ENCODE measurements around the gene SSH3. TPM values are rescaled to one million over a fixed set of nuclear protein-coding genes. Genes with fewer than 3 reads are reported as not detected.

SSH3 gene
- polyA plus RNA-seq, 1 of the 3 experiments (the other 2 are of a cell fraction), result 13.5 TPM

DNA sequence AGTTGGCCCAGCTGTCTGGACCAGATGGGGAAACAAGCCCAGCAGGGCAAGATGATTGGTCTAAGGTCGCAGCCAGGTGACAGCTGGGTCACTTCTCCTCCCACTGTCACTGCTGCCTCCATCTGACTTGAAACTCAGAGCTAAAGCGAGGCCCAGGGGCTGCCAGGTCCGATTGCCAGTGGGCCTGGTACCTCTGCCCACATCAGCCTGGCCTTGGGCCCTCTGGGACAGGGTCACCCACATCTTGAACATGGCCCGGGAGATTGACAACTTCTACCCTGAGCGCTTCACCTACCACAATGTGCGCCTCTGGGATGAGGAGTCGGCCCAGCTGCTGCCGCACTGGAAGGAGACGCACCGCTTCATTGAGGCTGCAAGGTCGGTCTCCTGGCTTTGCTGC is 5.8 kb downstream of the SSH3 start:
- DNase-seq, result no peak
- Histone ChIP-seq H2AFZ (ENCODE audit: low read depth) (no peak overlapping the region), H3F3A (replicated peaks; ENCODE audit: insufficient read depth) (peaks cover 7% of the 10 kb centered on the region), H3K4me1 (ENCODE audit: control insufficient read depth in 1 of 2, insufficient read depth in 2 of 2, low read depth in 1 of 2, low read length in 1 of 2) (peaks cover 4 to 24% of the 10 kb centered on the region in 2 experiments; a peak in 2 of 4 replicates), H3K27ac (ENCODE audit: low read depth in 2 of 2, low read length in 1 of 2) (no peak overlapping the region), H3K9me2 (no peaks in the 10 kb centered on the region), H3K36me3 (replicated peaks in 1 of 2; ENCODE audit: control insufficient read depth in 1 of 2, insufficient read depth in 2 of 2, low read length in 1 of 2) (peaks cover 0 to 5% of the 10 kb centered on the region in 2 experiments), H3K4me3 (ENCODE audit: low read depth in 2 of 2, low read length in 1 of 2) (no peak overlapping the region), H4K20me1 (ENCODE audit: insufficient read depth) (no peaks in the 10 kb centered on the region), H3K9ac (no peak overlapping the region), H3K4me2 (no peak overlapping the region), H3K27me3 (ENCODE audit: insufficient read depth) (no peaks in the 10 kb centered on the region), H3K9me3 (no peaks in the 10 kb centered on the region), H3K79me2 (ENCODE audit: insufficient read depth) (no peaks in the 10 kb centered on the region)
- 60% methylated on average over 1 of the region's 11 CpGs for WGBS (ENCODE audit: low lambda C conversion rate)
- POLR2A ChIA-PET, result no interaction called here
- CTCF ChIA-PET, result interaction anchor here (1.0 to 2.7 kb wide), 4 partner anchors 8 to 73 kb away, joined by 4 to 12 read pairs (median 8); no protein-coding TSS in a partner anchor
- no peak for TF ChIP-seq FOXJ3 (CRISPR knock-in tag; IDR thresholded peaks at IDR 0.05)
- TF ChIP-seq, protein P1, sequence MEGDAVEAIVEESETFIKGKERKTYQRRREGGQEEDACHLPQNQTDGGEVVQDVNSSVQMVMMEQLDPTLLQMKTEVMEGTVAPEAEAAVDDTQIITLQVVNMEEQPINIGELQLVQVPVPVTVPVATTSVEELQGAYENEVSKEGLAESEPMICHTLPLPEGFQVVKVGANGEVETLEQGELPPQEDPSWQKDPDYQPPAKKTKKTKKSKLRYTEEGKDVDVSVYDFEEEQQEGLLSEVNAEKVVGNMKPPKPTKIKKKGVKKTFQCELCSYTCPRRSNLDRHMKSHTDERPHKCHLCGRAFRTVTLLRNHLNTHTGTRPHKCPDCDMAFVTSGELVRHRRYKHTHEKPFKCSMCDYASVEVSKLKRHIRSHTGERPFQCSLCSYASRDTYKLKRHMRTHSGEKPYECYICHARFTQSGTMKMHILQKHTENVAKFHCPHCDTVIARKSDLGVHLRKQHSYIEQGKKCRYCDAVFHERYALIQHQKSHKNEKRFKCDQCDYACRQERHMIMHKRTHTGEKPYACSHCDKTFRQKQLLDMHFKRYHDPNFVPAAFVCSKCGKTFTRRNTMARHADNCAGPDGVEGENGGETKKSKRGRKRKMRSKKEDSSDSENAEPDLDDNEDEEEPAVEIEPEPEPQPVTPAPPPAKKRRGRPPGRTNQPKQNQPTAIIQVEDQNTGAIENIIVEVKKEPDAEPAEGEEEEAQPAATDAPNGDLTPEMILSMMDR (IDR thresholded peaks at IDR 0.05), result no peak
- TF ChIP-seq FOXM1 (IDR thresholded peaks at IDR 0.05; ENCODE audit: low read depth), result no peak
- no peak for TF ChIP-seq EZH2phosphoT487 (IDR thresholded peaks at IDR 0.05; ENCODE audit: borderline replicate concordance, low read depth)
- TF ChIP-seq SIN3A (IDR thresholded peaks at IDR 0.05; ENCODE audit: borderline replicate concordance, low read depth, low read length), result no peak
- no peak for TF ChIP-seq YY1 (IDR thresholded peaks at IDR 0.05; ENCODE audit: low read depth)
- no peak for TF ChIP-seq RXRA (IDR thresholded peaks at IDR 0.05; ENCODE audit: borderline replicate concordance, low read depth)
- TF ChIP-seq, protein P2, sequence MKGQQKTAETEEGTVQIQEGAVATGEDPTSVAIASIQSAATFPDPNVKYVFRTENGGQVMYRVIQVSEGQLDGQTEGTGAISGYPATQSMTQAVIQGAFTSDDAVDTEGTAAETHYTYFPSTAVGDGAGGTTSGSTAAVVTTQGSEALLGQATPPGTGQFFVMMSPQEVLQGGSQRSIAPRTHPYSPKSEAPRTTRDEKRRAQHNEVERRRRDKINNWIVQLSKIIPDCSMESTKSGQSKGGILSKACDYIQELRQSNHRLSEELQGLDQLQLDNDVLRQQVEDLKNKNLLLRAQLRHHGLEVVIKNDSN (IDR thresholded peaks at IDR 0.05; ENCODE audit: borderline replicate concordance, low read depth), result no peak
- no peak for TF ChIP-seq RCOR1 (IDR thresholded peaks at IDR 0.05; ENCODE audit: low read length)
- no peak for TF ChIP-seq JUND (IDR thresholded peaks at IDR 0.05)
- TF ChIP-seq, protein P3, sequence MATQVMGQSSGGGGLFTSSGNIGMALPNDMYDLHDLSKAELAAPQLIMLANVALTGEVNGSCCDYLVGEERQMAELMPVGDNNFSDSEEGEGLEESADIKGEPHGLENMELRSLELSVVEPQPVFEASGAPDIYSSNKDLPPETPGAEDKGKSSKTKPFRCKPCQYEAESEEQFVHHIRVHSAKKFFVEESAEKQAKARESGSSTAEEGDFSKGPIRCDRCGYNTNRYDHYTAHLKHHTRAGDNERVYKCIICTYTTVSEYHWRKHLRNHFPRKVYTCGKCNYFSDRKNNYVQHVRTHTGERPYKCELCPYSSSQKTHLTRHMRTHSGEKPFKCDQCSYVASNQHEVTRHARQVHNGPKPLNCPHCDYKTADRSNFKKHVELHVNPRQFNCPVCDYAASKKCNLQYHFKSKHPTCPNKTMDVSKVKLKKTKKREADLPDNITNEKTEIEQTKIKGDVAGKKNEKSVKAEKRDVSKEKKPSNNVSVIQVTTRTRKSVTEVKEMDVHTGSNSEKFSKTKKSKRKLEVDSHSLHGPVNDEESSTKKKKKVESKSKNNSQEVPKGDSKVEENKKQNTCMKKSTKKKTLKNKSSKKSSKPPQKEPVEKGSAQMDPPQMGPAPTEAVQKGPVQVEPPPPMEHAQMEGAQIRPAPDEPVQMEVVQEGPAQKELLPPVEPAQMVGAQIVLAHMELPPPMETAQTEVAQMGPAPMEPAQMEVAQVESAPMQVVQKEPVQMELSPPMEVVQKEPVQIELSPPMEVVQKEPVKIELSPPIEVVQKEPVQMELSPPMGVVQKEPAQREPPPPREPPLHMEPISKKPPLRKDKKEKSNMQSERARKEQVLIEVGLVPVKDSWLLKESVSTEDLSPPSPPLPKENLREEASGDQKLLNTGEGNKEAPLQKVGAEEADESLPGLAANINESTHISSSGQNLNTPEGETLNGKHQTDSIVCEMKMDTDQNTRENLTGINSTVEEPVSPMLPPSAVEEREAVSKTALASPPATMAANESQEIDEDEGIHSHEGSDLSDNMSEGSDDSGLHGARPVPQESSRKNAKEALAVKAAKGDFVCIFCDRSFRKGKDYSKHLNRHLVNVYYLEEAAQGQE (IDR thresholded peaks at IDR 0.05; ENCODE audit: low read depth, low read length), result no peak
- no peak for TF ChIP-seq NRF1 (IDR thresholded peaks at IDR 0.05; ENCODE audit: low read depth, low read length)
- TF ChIP-seq, protein P4, sequence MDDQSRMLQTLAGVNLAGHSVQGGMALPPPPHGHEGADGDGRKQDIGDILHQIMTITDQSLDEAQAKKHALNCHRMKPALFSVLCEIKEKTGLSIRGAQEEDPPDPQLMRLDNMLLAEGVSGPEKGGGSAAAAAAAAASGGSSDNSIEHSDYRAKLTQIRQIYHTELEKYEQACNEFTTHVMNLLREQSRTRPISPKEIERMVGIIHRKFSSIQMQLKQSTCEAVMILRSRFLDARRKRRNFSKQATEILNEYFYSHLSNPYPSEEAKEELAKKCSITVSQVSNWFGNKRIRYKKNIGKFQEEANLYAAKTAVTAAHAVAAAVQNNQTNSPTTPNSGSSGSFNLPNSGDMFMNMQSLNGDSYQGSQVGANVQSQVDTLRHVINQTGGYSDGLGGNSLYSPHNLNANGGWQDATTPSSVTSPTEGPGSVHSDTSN (IDR thresholded peaks at IDR 0.05), result no peak
- TF ChIP-seq, protein P5, sequence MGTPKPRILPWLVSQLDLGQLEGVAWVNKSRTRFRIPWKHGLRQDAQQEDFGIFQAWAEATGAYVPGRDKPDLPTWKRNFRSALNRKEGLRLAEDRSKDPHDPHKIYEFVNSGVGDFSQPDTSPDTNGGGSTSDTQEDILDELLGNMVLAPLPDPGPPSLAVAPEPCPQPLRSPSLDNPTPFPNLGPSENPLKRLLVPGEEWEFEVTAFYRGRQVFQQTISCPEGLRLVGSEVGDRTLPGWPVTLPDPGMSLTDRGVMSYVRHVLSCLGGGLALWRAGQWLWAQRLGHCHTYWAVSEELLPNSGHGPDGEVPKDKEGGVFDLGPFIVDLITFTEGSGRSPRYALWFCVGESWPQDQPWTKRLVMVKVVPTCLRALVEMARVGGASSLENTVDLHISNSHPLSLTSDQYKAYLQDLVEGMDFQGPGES (IDR thresholded peaks at IDR 0.05; ENCODE audit: low read depth, low read length), result no peak
